Stimulated activated memory B cell treated with anti-CD40 and anti-IgM and Interleukin-4, amounts not matched to agents 10 μg/mL and 1 μg/mL and 100 μg/mL, for 72 hours (primary cell): ENCODE measurements around the gene NUDT6.

Source experiments
- ATAC-seq: fragments of 150-1000 bp; cut with Tn5 transposase; 2 replicates; pipeline ENCODE4 v1.10.0; 2021
- H3K27ac Mint-ChIP-seq: one replicate; pipeline ENCODE4 v1.8.0; 2022; ENCODE audit warnings: mild to moderate bottlenecking, mixed read lengths
- H3K27me3 Mint-ChIP-seq: one replicate; pipeline ENCODE4 v1.8.0; 2022; ENCODE audit warnings: mixed read lengths
- H3K36me3 Mint-ChIP-seq: one replicate; pipeline ENCODE4 v1.8.0; 2022; ENCODE audit warnings: mixed read lengths
- H3K4me1 Mint-ChIP-seq: one replicate; pipeline ENCODE4 v1.8.0; 2022; ENCODE audit warnings: mixed read lengths
- H3K4me3 Mint-ChIP-seq: one replicate; pipeline ENCODE4 v1.8.0; 2022; ENCODE audit warnings: mild to moderate bottlenecking, moderate library complexity, mixed read lengths
- H3K9me3 Mint-ChIP-seq: one replicate; pipeline ENCODE4 v1.8.0; 2022; ENCODE audit warnings: mixed read lengths

NUDT6 gene

DNA sequence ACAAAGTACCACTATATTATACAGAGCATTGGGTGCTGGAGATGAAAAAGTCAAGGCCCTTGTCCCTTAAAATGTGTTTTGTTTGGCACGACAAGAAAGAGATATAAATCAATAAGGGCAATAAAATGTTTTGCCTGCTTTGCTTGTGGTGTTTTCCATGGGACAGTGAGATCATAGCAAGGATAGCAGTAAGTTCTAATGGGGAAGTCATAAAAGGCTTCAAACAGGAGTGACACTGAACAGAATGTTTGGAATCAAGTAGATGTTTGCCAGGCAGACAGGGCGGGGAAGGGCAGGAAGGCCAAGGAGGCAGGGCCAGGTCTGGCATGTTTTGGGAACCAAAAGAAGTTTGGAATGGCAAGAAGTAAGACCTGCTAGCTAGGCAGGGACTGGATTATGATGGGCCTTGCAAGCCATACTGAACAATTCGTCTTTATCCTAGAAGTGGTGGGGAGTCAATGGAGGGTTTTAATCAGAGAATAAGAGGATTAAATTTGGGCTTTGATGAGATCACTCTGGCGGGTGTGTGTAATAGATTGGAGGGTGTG lies 79.3 kb downstream of the NUDT6 start:
- ATAC-seq, result no peak
- H3K4me1 Mint-ChIP-seq, result no peaks in the 10 kb centered on the region
- no peak overlapping the region for H3K4me3 Mint-ChIP-seq
- no peaks in the 10 kb centered on the region for H3K27me3 Mint-ChIP-seq
- H3K36me3 Mint-ChIP-seq, result no peaks in the 10 kb centered on the region
- H3K27ac Mint-ChIP-seq, result no peak overlapping the region
- no peaks in the 10 kb centered on the region for H3K9me3 Mint-ChIP-seq
